PFSK-1 (cell line): ENCODE measurements around the gene CHST11. TPM values are rescaled to one million over a fixed set of nuclear protein-coding genes. Genes with fewer than 3 reads are reported as not detected.

Experiments used
- FOXP2 ChIP-seq: optimal IDR thresholded peaks from 2 replicates; pipeline ENCODE3; 2011; ENCODE audit warnings: borderline replicate concordance, control low read depth, inconsistent platforms; ENCODE audit not compliant: insufficient read depth; ENCODE audit errors: extremely low read length, extremely low read depth
- POLR2AphosphoS5 ChIP-seq: IDR thresholded peaks from 2 replicates; pipeline ENCODE4 v1.6.1; 2012; ENCODE audit warnings: low read depth, mild to moderate bottlenecking, control low read depth, low read length, moderate library complexity
- SIN3A ChIP-seq: IDR thresholded peaks from 2 replicates; pipeline ENCODE4 v1.6.1; 2012; ENCODE audit warnings: mild to moderate bottlenecking, low read length, moderate library complexity, borderline replicate concordance; ENCODE audit not compliant: insufficient read depth
- TAF1 ChIP-seq: IDR thresholded peaks from 2 replicates; pipeline ENCODE4 v1.6.1; 2012; ENCODE audit warnings: low read length, control low read depth, borderline replicate concordance; ENCODE audit not compliant: insufficient read depth
- polyA plus RNA-seq: library from polyadenylated mRNA; unstranded; fragments of >200 nt; gene quantifications from one replicate; pipeline ENCODE4 v1.2.1, GENCODE V29; 2012; ENCODE audit warnings: low read depth, missing spikeins; ENCODE audit not compliant: insufficient read length
- TF ChIP-seq, protein P1 (sequence below), 2 experiments: IDR thresholded peaks; 2 replicates each; pipeline versions ENCODE4 v1.6.1 to v1.8.0; 2011 to 2012; ENCODE audit warnings: low read depth in 2 of 2, low read length in 2 of 2, control low read depth in 1 of 2, inconsistent platforms in 1 of 2, mild to moderate bottlenecking in 1 of 2, moderate library complexity in 1 of 2; ENCODE audit not compliant: insufficient read depth in 1 of 2

CHST11 gene
- polyA plus RNA-seq, result 3.4 TPM

GRCh38 chr12:104456417-104456949, at the start of gene CHST11:
TSS of gene CHST11 (plus strand) at chr12:104456948.
- TF ChIP-seq POLR2AphosphoS5 (no peak), SIN3A (peak; percentile 50; the same call in 1 of the 2 replicates)

DNA sequence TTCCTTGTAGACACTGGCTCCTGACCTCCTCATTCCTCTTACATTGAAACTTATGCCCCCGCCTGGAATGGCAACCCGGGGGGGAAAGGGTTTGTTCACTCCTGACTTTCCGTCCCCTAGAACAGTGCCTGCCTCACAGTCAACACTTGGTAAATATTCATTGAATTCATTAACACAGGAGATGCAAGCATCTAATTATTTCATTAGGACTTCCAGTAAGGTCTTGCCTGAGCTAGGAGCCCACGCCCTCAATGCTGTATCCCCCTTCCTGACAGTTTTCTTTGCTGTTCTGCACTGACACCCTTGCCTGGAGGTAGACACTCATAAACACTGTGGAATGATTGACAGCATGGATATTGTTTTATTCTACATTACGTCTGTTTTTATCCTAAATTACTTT, 49.3 kb upstream of the CHST11 start:
- no peak for TF ChIP-seq TAF1
- TF ChIP-seq POLR2AphosphoS5, result no peak
- TF ChIP-seq, protein P1, sequence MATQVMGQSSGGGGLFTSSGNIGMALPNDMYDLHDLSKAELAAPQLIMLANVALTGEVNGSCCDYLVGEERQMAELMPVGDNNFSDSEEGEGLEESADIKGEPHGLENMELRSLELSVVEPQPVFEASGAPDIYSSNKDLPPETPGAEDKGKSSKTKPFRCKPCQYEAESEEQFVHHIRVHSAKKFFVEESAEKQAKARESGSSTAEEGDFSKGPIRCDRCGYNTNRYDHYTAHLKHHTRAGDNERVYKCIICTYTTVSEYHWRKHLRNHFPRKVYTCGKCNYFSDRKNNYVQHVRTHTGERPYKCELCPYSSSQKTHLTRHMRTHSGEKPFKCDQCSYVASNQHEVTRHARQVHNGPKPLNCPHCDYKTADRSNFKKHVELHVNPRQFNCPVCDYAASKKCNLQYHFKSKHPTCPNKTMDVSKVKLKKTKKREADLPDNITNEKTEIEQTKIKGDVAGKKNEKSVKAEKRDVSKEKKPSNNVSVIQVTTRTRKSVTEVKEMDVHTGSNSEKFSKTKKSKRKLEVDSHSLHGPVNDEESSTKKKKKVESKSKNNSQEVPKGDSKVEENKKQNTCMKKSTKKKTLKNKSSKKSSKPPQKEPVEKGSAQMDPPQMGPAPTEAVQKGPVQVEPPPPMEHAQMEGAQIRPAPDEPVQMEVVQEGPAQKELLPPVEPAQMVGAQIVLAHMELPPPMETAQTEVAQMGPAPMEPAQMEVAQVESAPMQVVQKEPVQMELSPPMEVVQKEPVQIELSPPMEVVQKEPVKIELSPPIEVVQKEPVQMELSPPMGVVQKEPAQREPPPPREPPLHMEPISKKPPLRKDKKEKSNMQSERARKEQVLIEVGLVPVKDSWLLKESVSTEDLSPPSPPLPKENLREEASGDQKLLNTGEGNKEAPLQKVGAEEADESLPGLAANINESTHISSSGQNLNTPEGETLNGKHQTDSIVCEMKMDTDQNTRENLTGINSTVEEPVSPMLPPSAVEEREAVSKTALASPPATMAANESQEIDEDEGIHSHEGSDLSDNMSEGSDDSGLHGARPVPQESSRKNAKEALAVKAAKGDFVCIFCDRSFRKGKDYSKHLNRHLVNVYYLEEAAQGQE (IDR thresholded peaks at IDR 0.05; ENCODE audit: insufficient read depth in 1 of 2, low read depth in 2 of 2, low read length in 2 of 2), result no peak
- no peak for TF ChIP-seq SIN3A
- no peak for TF ChIP-seq FOXP2

- no peak for TF ChIP-seq SIN3A
- no peak for TF ChIP-seq POLR2AphosphoS5
- no peak for TF ChIP-seq TAF1
- TF ChIP-seq, protein P1 (IDR thresholded peaks at IDR 0.05; ENCODE audit: insufficient read depth in 1 of 2, low read depth in 2 of 2, low read length in 2 of 2), result no peak
- no peak for TF ChIP-seq FOXP2
These were observed 48.8 kb upstream of the CHST11 start for GRCh38 chr12:104407922-104408321.

DNA sequence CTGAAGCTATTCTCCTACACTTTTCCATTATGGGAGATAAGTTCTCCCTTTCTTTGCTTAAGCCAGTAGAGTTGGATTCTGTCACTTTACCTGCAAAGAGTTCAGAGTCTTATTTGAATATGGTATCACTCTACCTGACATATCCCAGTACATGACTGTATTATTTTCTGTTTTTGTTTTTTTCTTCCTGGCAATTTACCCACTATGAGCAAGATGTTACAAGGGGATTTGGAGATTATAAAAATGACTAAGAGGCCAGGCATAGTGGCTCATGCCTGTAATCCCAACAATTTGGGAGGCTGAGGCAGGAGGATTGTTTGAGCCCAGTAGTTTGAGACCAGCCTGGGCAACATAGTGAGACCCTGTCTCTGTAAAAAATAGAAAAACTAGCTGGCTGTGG, 46.4 kb upstream of the CHST11 start:
- no peak for TF ChIP-seq POLR2AphosphoS5
- TF ChIP-seq, protein P1 (IDR thresholded peaks at IDR 0.05; ENCODE audit: insufficient read depth in 1 of 2, low read depth in 2 of 2, low read length in 2 of 2), result no peak
- TF ChIP-seq TAF1, result no peak
- TF ChIP-seq FOXP2, result no peak
- no peak for TF ChIP-seq SIN3A

DNA sequence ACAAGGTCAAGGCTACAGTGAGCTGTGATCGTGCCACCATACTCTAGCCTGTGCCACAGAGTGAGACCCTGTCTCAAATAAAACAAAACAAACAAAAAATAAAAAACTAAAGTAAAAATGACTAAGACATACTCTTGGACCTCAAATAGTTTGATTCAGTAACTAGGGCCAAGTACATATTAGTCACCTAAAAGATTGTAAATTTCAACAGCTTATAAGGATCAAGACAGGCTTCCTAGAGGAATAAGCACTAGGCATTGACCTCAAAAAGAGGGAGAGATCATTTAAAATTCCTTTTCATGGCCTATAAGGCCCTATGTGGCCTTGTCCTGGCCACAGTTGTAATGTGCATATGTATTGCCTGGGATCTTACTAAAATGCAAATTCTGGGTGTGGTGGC, 46.0 kb upstream of the CHST11 start:
- TF ChIP-seq TAF1 (no peak), FOXP2 (no peak), SIN3A (no peak), POLR2AphosphoS5 (no peak)

GRCh38 chr12:104411826-104412641, 44.7 kb upstream of the CHST11 start:
- TF ChIP-seq POLR2AphosphoS5 (no peak), SIN3A (no peak), TAF1 (no peak), FOXP2 (no peak)
- TF ChIP-seq, protein P1 (IDR thresholded peaks at IDR 0.05; ENCODE audit: insufficient read depth in 1 of 2, low read depth in 2 of 2, low read length in 2 of 2), result no peak
